Tibial nerve (tissue), 4 donors: Measurements from ENCODE around the gene ANKRA2. TPM values are rescaled to one million over a fixed set of nuclear protein-coding genes. Genes with fewer than 3 reads are reported as not detected.
A peak's percentile ranks its signal among the peaks of the same experiment; 100 is the strongest.

Experiments
- DNase-seq, 2 donors: peaks; one replicate each; pipeline ENCODE4 v3.0.0-alpha.2; 2019; ENCODE audit warnings: low spot score in 2 of 2
- H3K27ac ChIP-seq, 4 donors: fragments of 200-600 bp; sonication (generic) in 3 of 4; one replicate each; pipeline ENCODE4 v1.5.1; 2017 to 2019; ENCODE audit warnings: mild to moderate bottlenecking in 1 of 4
- H3K27me3 ChIP-seq, 2 donors: fragments of 200-600 bp; sonication (generic) in 1 of 2; one replicate each; pipeline versions ENCODE4 v1.5.1 to v1.6.0; 2017 to 2019
- H3K36me3 ChIP-seq, 3 donors: fragments of 200-600 bp; sonication (generic); one replicate each; pipeline ENCODE4 v1.5.1; 2018 to 2019
- H3K4me1 ChIP-seq, 4 donors: fragments of 200-600 bp; sonication (generic) in 3 of 4; one replicate each; pipeline ENCODE4 v1.5.1; 2017 to 2019
- H3K4me3 ChIP-seq, 4 donors: fragments of 200-600 bp; sonication (generic) in 3 of 4; one replicate each; pipeline ENCODE4 v1.5.1; 2017 to 2019; ENCODE audit warnings: mild to moderate bottlenecking in 1 of 4, moderate library complexity in 1 of 4
- H3K9me3 ChIP-seq, 4 donors: fragments of 200-600 bp; sonication (generic) in 3 of 4; one replicate each; pipeline ENCODE4 v1.5.1; 2017 to 2019
- CTCF ChIP-seq, 5 experiments: fragments of 200-600 bp in 3 of 5; fragments of 450-650 bp in 2 of 5; sonication (generic) in 3 of 5; IDR thresholded peaks; one replicate each; pipeline ENCODE4 v1.5.1; 2016 to 2019; ENCODE audit warnings: antibody characterized with exemption in 5 of 5, mild to moderate bottlenecking in 3 of 5, moderate library complexity in 2 of 5
- EP300 ChIP-seq, 2 donors: sonication (generic); formaldehyde crosslinking; IDR thresholded peaks; one replicate each; pipeline ENCODE4 v1.6.1; 2017; ENCODE audit warnings: antibody characterized with exemption in 2 of 2, mild to moderate bottlenecking in 1 of 2
- POLR2A ChIP-seq, 2 donors: fragments of 450-650 bp; IDR thresholded peaks; one replicate each; pipeline ENCODE4 v1.6.1; 2017; ENCODE audit warnings: antibody characterized with exemption in 2 of 2, mild to moderate bottlenecking in 2 of 2, moderate library complexity in 2 of 2
- WGBS, 2 donors: methylation state at CpG; one replicate each; pipeline ENCODE4 v1.1.5; 2018; 5-methylcytosine and 5-hydroxymethylcytosine counted together
- total RNA-seq, 4 donors: library from RNA; depleted of rRNA; stranded (reverse); fragments of >200 nt; gene quantifications; one replicate each; pipeline ENCODE4 v1.1.0, GENCODE V29; 2016

ANKRA2 gene
- total RNA-seq, 4 donors from 2014 or later = 24.3 to 46.7 (median 33.5) TPM

- WGBS, 2 donors = 71 to 74% methylated on average over 8 of the region's 8 CpGs
- peak overlapping the region in 1 of 4 donors; percentile 56 for H3K27ac ChIP-seq
- H3K4me1 ChIP-seq = peaks cover 0 to 16% (median 0%) of the 10 kb centered on the region in 4 donors
- TF ChIP-seq POLR2A (IDR thresholded peaks at IDR 0.05) (no peak), CTCF (IDR thresholded peaks at IDR 0.05) (no peak), EP300 (IDR thresholded peaks at IDR 0.05) (no peak)
- DNase-seq = no peak
- H3K36me3 ChIP-seq = no peaks in the 10 kb centered on the region
- no peak overlapping the region for H3K4me3 ChIP-seq
- H3K9me3 ChIP-seq = peaks cover 0 to 10% (median 0%) of the 10 kb centered on the region in 4 donors
- H3K27me3 ChIP-seq = no peaks in the 10 kb centered on the region
Measured at GRCh38 chr5:73605223-73606087, 40.0 kb upstream of the ANKRA2 start.

GRCh38 chr5:73603998-73604397, 38.6 kb upstream of the ANKRA2 start:
- peaks cover 0 to 16% (median 0%) of the 10 kb centered on the region in 4 donors for H3K4me1 ChIP-seq
- H3K36me3 ChIP-seq = no peaks in the 10 kb centered on the region
- TF ChIP-seq POLR2A (IDR thresholded peaks at IDR 0.05) (no peak), CTCF (IDR thresholded peaks at IDR 0.05) (no peak), EP300 (IDR thresholded peaks at IDR 0.05) (no peak)
- H3K27ac ChIP-seq = no peak overlapping the region
- peaks cover 0 to 10% (median 0%) of the 10 kb centered on the region in 4 donors for H3K9me3 ChIP-seq
- DNase-seq = no peak
- no peak overlapping the region for H3K4me3 ChIP-seq
- no peaks in the 10 kb centered on the region for H3K27me3 ChIP-seq
- 92 to 93% methylated on average over 5 of the region's 5 CpGs for WGBS, 2 donors

GRCh38 chr5:73599380-73599779, 33.9 kb upstream of the ANKRA2 start:
- Histone ChIP-seq H3K27me3 (no peaks in the 10 kb centered on the region), H3K4me3 (no peak overlapping the region), H3K27ac (no peak overlapping the region), H3K4me1 (no peaks in the 10 kb centered on the region), H3K36me3 (no peaks in the 10 kb centered on the region), H3K9me3 (peaks cover 0 to 10% (median 0%) of the 10 kb centered on the region in 4 donors)
- no peak for TF ChIP-seq EP300 (IDR thresholded peaks at IDR 0.05)
- TF ChIP-seq CTCF (IDR thresholded peaks at IDR 0.05) = no peak
- no peak for TF ChIP-seq POLR2A (IDR thresholded peaks at IDR 0.05)
- DNase-seq = no peak
- whole genome bisulfite sequencing, 2 donors = 92 to 93% methylated on average over 3 of the region's 3 CpGs

- Histone ChIP-seq H3K36me3 (no peaks in the 10 kb centered on the region), H3K27me3 (no peaks in the 10 kb centered on the region), H3K4me1 (peaks cover 0 to 1% (median 0%) of the 10 kb centered on the region in 4 donors), H3K9me3 (peaks cover 0 to 5% (median 0%) of the 10 kb centered on the region in 4 donors), H3K4me3 (no peak overlapping the region), H3K27ac (no peak overlapping the region)
- TF ChIP-seq EP300 (IDR thresholded peaks at IDR 0.05) (no peak), CTCF (IDR thresholded peaks at IDR 0.05) (peak in 2 of 5 experiments; percentile 9 to 37)
- peak in 1 of 2 donors; percentile 31 for DNase-seq
Measured at GRCh38 chr5:73596705-73597328, 31.4 kb upstream of the ANKRA2 start.

GRCh38 chr5:73592551-73592950, 27.1 kb upstream of the ANKRA2 start:
- DNase-seq = no peak
- Histone ChIP-seq H3K9me3 (no peaks in the 10 kb centered on the region), H3K36me3 (no peaks in the 10 kb centered on the region), H3K27me3 (no peaks in the 10 kb centered on the region), H3K4me3 (no peak overlapping the region), H3K4me1 (peaks cover 0 to 8% (median 1%) of the 10 kb centered on the region in 4 donors), H3K27ac (no peak overlapping the region)
- 27 to 45% methylated on average over 1 of the region's 1 CpG for WGBS, 2 donors
- TF ChIP-seq CTCF (IDR thresholded peaks at IDR 0.05) (no peak), EP300 (IDR thresholded peaks at IDR 0.05) (no peak), POLR2A (IDR thresholded peaks at IDR 0.05) (no peak)
